H9 (cell line): ENCODE results near the gene EML5. TPM values are rescaled to one million over a fixed set of nuclear protein-coding genes. Genes with fewer than 3 reads are reported as not detected.

Source experiments
- DNase-seq: peaks from one replicate; pipeline ENCODE4 v3.0.0-alpha.2; 2017
- H2AFZ ChIP-seq: one replicate; pipeline ENCODE4 v1.6.1; 2013; ENCODE audit warnings: mild to moderate bottlenecking, low read length, control low read depth, moderate library complexity
- H2AK5ac ChIP-seq: 2 replicates; pipeline ENCODE4 v1.6.1; 2013; ENCODE audit warnings: low read length, control low read depth, mixed read lengths; ENCODE audit not compliant: insufficient read length
- H2BK120ac ChIP-seq: one replicate; pipeline ENCODE4 v1.6.1; 2013; ENCODE audit warnings: low read depth, mild to moderate bottlenecking, low read length, control low read depth, inconsistent platforms; ENCODE audit not compliant: poor library complexity, severe bottlenecking
- H2BK12ac ChIP-seq: 2 replicates; pipeline ENCODE4 v1.6.1; 2013; ENCODE audit warnings: low read length, control low read depth, mixed read lengths, low read depth; ENCODE audit not compliant: insufficient read length
- H2BK15ac ChIP-seq: 2 replicates; pipeline ENCODE4 v1.6.1; 2013; ENCODE audit warnings: low read depth, low read length, control low read depth
- H2BK20ac ChIP-seq: one replicate; pipeline ENCODE4 v1.6.1; 2013; ENCODE audit warnings: low read depth, mild to moderate bottlenecking, low read length, control low read depth, inconsistent platforms; ENCODE audit not compliant: poor library complexity, severe bottlenecking
- H2BK5ac ChIP-seq: 2 replicates; pipeline ENCODE4 v1.6.1; 2013; ENCODE audit warnings: low read length, control low read depth, mixed read lengths; ENCODE audit not compliant: insufficient read length
- H3K14ac ChIP-seq: 2 replicates; pipeline ENCODE4 v1.6.1; 2013; ENCODE audit warnings: low read length, control low read depth; ENCODE audit not compliant: insufficient read depth
- H3K18ac ChIP-seq: 2 replicates; pipeline ENCODE4 v1.6.1; 2013; ENCODE audit warnings: low read depth, mild to moderate bottlenecking, mixed read lengths, low read length, control low read depth; ENCODE audit not compliant: insufficient read length
- H3K23ac ChIP-seq: 2 replicates; pipeline ENCODE4 v1.6.1; 2013; ENCODE audit warnings: low read length, control low read depth, mixed read lengths, low read depth; ENCODE audit not compliant: insufficient read length
- H3K23me2 ChIP-seq: 2 replicates; pipeline ENCODE4 v1.6.1; 2013; ENCODE audit warnings: low read depth, mild to moderate bottlenecking, mixed read lengths, low read length, control low read depth; ENCODE audit not compliant: insufficient read length, poor library complexity, severe bottlenecking
- H3K27ac ChIP-seq: 2 replicates; pipeline ENCODE4 v1.5.1; 2013; ENCODE audit warnings: low read length, control low read depth, mixed read lengths, low read depth; ENCODE audit not compliant: insufficient read length
- H3K27me3 ChIP-seq: 2 replicates; pipeline ENCODE4 v1.6.1; 2013; ENCODE audit warnings: low read length, control low read depth, inconsistent platforms; ENCODE audit not compliant: insufficient read depth
- H3K4ac ChIP-seq: 2 replicates; pipeline ENCODE4 v1.6.1; 2013; ENCODE audit warnings: low read depth, mild to moderate bottlenecking, control low read depth, inconsistent platforms, low read length, moderate library complexity
- H3K4me1 ChIP-seq: 2 replicates; pipeline ENCODE4 v1.6.1; 2013; ENCODE audit warnings: low read length, control low read depth, inconsistent platforms; ENCODE audit not compliant: insufficient read depth
- H3K4me2 ChIP-seq: 2 replicates; pipeline ENCODE4 v1.6.1; 2013; ENCODE audit warnings: low read length, control low read depth, mixed read lengths; ENCODE audit not compliant: insufficient read length, insufficient read depth
- H3K56ac ChIP-seq: 2 replicates; pipeline ENCODE4 v1.6.1; 2013; ENCODE audit warnings: low read depth, mild to moderate bottlenecking, mixed read lengths, low read length, control low read depth; ENCODE audit not compliant: insufficient read length
- H3K79me1 ChIP-seq: 2 replicates; pipeline ENCODE4 v1.6.1; 2013; ENCODE audit warnings: low read depth, mild to moderate bottlenecking, moderate library complexity, low read length, control low read depth, inconsistent platforms; ENCODE audit not compliant: insufficient read depth, poor library complexity, severe bottlenecking
- H3K79me2 ChIP-seq: 2 replicates; pipeline ENCODE4 v1.6.1; 2013; ENCODE audit warnings: low read length, control low read depth, inconsistent platforms; ENCODE audit not compliant: insufficient read depth
- H3K9ac ChIP-seq: 2 replicates; pipeline ENCODE4 v1.6.1; 2013; ENCODE audit warnings: low read length, control low read depth, mixed read lengths; ENCODE audit not compliant: insufficient read length; ENCODE audit errors: extremely low read depth
- H3K9me3 ChIP-seq: one replicate; pipeline ENCODE4 v1.6.1; 2013; ENCODE audit warnings: low read depth, low read length, inconsistent platforms; ENCODE audit not compliant: control insufficient read depth
- H3T11ph ChIP-seq: one replicate; pipeline ENCODE4 v1.6.1; 2013; ENCODE audit warnings: mild to moderate bottlenecking, low read length, control low read depth, inconsistent platforms
- H4K20me1 ChIP-seq: one replicate; pipeline ENCODE4 v1.6.1; 2013; ENCODE audit not compliant: control insufficient read depth, insufficient read length, insufficient read depth
- H4K5ac ChIP-seq: 2 replicates; pipeline ENCODE4 v1.6.1; 2013; ENCODE audit warnings: low read depth, mild to moderate bottlenecking, mixed read lengths, low read length, control low read depth; ENCODE audit not compliant: insufficient read length
- H4K8ac ChIP-seq: replicated peaks from 2 replicates; pipeline ENCODE4 v1.6.1; 2013; ENCODE audit warnings: low read length, control low read depth, mixed read lengths, low read depth; ENCODE audit not compliant: insufficient read length
- H4K91ac ChIP-seq: 2 replicates; pipeline ENCODE4 v1.6.1; 2013; ENCODE audit warnings: low read depth, mild to moderate bottlenecking, moderate library complexity, mixed read lengths, low read length, control low read depth; ENCODE audit not compliant: insufficient read length
- H3K27ac Mint-ChIP-seq, 3 experiments: 2 replicates in 2 of 3; 3 replicates in 1 of 3; pipeline ENCODE4 v1.8.0; 2020 to 2021; ENCODE audit warnings: mixed read lengths in 3 of 3, mild to moderate bottlenecking in 1 of 3, moderate library complexity in 1 of 3
- H3K27me3 Mint-ChIP-seq: 2 replicates; pipeline ENCODE4 v1.8.0; 2021; ENCODE audit warnings: low read depth, mild to moderate bottlenecking, moderate library complexity, mixed read lengths
- H3K36me3 Mint-ChIP-seq, 3 experiments: 2 replicates in 2 of 3; 3 replicates in 1 of 3; pipeline ENCODE4 v1.8.0; 2020 to 2021; ENCODE audit warnings: low read depth in 3 of 3, mixed read lengths in 3 of 3; ENCODE audit not compliant: insufficient read depth in 1 of 3
- H3K4me1 Mint-ChIP-seq, 2 experiments: 2 replicates each; pipeline ENCODE4 v1.8.0; 2020; ENCODE audit warnings: mixed read lengths in 2 of 2
- H3K4me3 Mint-ChIP-seq, 2 experiments: 2 replicates in 1 of 2; 3 replicates in 1 of 2; pipeline ENCODE4 v1.8.0; 2020 to 2021; ENCODE audit warnings: mild to moderate bottlenecking in 2 of 2, mixed read lengths in 2 of 2, moderate library complexity in 1 of 2
- H3K9me3 Mint-ChIP-seq, 2 experiments: 2 replicates in 1 of 2; 3 replicates in 1 of 2; pipeline ENCODE4 v1.8.0; 2020; ENCODE audit warnings: mild to moderate bottlenecking in 2 of 2, mixed read lengths in 2 of 2, moderate library complexity in 1 of 2
- CTCF ChIP-seq: fragments of 200-600 bp; sonication (generic); conservative IDR thresholded peaks from 3 replicates; pipeline ENCODE4 v1.8.0; 2021; ENCODE audit warnings: antibody characterized with exemption, mild to moderate bottlenecking
- WGBS: extraction: QIAGEN DNeasy Blood & Tissue Kit; methylation state at CpG from one replicate; pipeline ENCODE4 v1.1.7; 2013; ENCODE audit warnings: missing lambda C conversion rate, low lambda C conversion rate, mixed read lengths; ENCODE audit not compliant: insufficient read length; ENCODE audit errors: extremely low coverage; 5-methylcytosine and 5-hydroxymethylcytosine counted together
- total RNA-seq: library from RNA; stranded (reverse); gene quantifications from 2 replicates; pipeline ENCODE4 v1.2.1, GENCODE V29; 2021

Gene EML5
- total RNA-seq, 1 experiment from 2014 or later, result 0.81 TPM

- no peak overlapping the region for H2AK5ac ChIP-seq
- no peaks in the 10 kb centered on the region for H3K27me3 ChIP-seq
- TF ChIP-seq CTCF, result no peak
- no peaks in the 10 kb centered on the region for H3K9me3 ChIP-seq
- peak overlapping the region in 2 of 3 experiments; percentile 28 to 69; a peak in 4 of 7 replicates for H3K27ac Mint-ChIP-seq
- no peaks in the 10 kb centered on the region for H3K9me3 Mint-ChIP-seq
- H3K4ac ChIP-seq, result no peak overlapping the region
- no peak overlapping the region for H2BK20ac ChIP-seq
- no peak overlapping the region for H2BK120ac ChIP-seq
- no CpG with 5 or more reads among the region's 4 CpGs for WGBS
- H4K20me1 ChIP-seq, result no peaks in the 10 kb centered on the region
- no peak overlapping the region for H3K4me3 Mint-ChIP-seq
- H2BK5ac ChIP-seq, result no peak overlapping the region
- no peak overlapping the region for H3T11ph ChIP-seq
- no peaks in the 10 kb centered on the region for H3K79me1 ChIP-seq
- H3K23ac ChIP-seq, result no peak overlapping the region
- no peak overlapping the region for H2BK15ac ChIP-seq
- no peak overlapping the region for H4K8ac ChIP-seq
- peaks cover 24 to 91% (median 68%) of the 10 kb centered on the region in 3 experiments; a peak in 6 of 7 replicates for H3K36me3 Mint-ChIP-seq
- H4K91ac ChIP-seq, result no peak overlapping the region
- no peaks in the 10 kb centered on the region for H3K23me2 ChIP-seq
- no peaks in the 10 kb centered on the region for H3K4me1 Mint-ChIP-seq
- H3K27ac ChIP-seq, result no peak overlapping the region
- no peak overlapping the region for H2AFZ ChIP-seq
- no peaks in the 10 kb centered on the region for H3K79me2 ChIP-seq
- H3K4me1 ChIP-seq, result no peaks in the 10 kb centered on the region
- DNase-seq, result no peak
- H3K4me2 ChIP-seq, result no peak overlapping the region
- H2BK12ac ChIP-seq, result no peak overlapping the region
- H3K27me3 Mint-ChIP-seq, result no peaks in the 10 kb centered on the region
- H3K18ac ChIP-seq, result no peak overlapping the region
- H4K5ac ChIP-seq, result no peak overlapping the region
- no peak overlapping the region for H3K14ac ChIP-seq
- H3K56ac ChIP-seq, result no peak overlapping the region
- no peak overlapping the region for H3K9ac ChIP-seq
Observed at GRCh38 chr14:88597038-88597437, 195.7 kb downstream of the EML5 start.
